ENCODE measurements around the gene EFNA2. TPM values are rescaled to one million over a fixed set of nuclear protein-coding genes. Genes with fewer than 3 reads are reported as not detected.

EFNA2 gene
- polyA plus RNA-seq, 1 experiment, result not detected

DNA sequence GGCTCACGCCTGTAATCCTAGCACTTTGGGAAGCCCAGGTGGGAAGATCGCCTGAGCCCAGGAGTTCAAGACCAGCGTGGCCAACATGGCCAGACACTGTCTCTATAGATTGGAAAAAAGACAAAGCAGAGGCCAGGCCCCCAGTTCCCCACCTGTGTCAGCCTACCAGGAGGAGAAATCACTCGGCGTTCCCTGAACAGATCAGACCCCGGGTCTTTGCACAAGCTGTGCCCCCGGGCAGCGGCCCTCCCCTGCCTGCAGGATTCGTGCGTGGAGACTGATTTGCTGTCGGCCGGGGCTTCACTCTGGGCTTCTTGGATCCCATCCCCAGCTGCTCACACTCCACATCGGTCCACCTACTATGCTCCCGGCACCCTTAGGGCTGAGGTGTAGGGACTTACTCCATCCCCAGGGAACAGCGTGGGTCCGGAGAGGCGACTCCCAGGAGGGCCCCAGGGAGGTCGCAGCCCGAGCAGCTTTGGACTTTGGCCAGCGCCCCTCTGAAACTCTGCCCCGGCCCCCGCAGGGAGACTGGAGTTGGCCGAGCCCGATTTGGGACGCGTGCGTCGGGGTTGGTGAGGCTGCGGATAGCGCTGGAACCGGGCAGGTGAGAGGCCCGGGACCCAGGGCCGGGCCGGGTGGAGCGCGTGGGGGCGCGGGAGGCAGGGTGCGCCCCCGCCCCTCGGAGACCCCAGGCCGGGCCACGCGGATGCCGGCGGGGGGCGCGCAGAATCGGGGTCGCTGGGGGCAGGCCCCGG lies 515 bp upstream of the EFNA2 start:
- Histone ChIP-seq H3K9me3 (ENCODE audit: control insufficient read depth, insufficient read depth, low read length) (no peaks in the 10 kb centered on the region; the same call in 1 of the 2 replicates), H3K27me3 (ENCODE audit: control insufficient read depth, insufficient read depth, low read length) (peaks cover 50% of the 10 kb centered on the region), H3K27ac (ENCODE audit: low read depth, low read length) (no peak overlapping the region), H3K4me3 (ENCODE audit: low read depth, low read length) (no peak overlapping the region)
- CTCF ChIA-PET, result no interaction called here
- no peak for DNase-seq (ENCODE audit: low read depth, low spot score)
- TF ChIP-seq, protein P1, sequence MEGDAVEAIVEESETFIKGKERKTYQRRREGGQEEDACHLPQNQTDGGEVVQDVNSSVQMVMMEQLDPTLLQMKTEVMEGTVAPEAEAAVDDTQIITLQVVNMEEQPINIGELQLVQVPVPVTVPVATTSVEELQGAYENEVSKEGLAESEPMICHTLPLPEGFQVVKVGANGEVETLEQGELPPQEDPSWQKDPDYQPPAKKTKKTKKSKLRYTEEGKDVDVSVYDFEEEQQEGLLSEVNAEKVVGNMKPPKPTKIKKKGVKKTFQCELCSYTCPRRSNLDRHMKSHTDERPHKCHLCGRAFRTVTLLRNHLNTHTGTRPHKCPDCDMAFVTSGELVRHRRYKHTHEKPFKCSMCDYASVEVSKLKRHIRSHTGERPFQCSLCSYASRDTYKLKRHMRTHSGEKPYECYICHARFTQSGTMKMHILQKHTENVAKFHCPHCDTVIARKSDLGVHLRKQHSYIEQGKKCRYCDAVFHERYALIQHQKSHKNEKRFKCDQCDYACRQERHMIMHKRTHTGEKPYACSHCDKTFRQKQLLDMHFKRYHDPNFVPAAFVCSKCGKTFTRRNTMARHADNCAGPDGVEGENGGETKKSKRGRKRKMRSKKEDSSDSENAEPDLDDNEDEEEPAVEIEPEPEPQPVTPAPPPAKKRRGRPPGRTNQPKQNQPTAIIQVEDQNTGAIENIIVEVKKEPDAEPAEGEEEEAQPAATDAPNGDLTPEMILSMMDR (IDR thresholded peaks at IDR 0.05; ENCODE audit: low read depth, low read length), result no peak
- POLR2A ChIA-PET, result interaction anchor here (1.0 kb wide), 1 partner anchor 15 kb away, joined by 4 read pairs; no protein-coding TSS in a partner anchor

DNA sequence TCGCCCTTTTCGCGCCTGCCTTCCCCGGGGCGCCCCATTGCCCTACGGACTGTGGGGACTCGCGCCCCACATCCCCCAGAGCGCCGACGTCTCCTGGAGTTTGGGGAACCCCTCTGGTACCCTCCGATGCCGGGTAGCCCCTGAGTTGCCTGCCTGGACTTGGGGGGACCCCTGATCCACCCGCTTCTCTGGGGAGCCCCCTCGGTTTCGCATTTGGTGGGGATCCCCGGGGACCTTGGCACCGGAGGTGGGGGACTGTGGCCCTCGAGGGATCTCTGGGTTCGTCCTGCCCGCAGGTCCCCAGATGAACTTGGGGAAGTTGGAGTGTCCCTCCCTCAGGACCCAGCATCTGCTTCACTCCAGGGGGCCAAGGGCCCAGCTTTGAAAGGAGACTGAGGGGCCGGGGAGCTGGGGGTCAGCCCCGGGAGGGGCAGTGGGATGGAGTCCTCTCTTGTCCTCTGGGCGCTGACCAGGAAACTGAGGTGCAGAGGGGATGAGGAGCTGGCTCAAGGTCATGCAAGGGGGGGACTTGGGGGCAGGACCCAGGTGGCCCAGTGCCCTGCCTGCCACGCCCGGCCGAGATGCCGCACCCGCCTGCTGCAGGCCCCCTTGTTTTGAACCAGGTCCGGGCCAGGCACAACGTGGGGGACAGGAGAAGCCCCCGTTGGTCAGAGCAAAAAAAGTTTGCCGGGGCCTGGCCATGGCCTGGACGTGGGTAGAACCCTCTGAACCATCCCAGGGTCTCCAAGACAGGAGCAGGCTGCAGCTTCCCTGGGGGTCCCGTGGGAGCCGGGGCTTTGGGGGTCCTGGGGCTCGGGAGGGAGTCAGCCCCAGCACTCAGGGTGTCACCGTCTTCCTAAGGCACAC lies 1.0 kb downstream of the EFNA2 start:
- no peak overlapping the region for H3K4me3 ChIP-seq (ENCODE audit: low read depth, low read length)
- no peak overlapping the region for H3K27ac ChIP-seq (ENCODE audit: low read depth, low read length)
- no peak for DNase-seq (ENCODE audit: low read depth, low spot score)
- no peaks in the 10 kb centered on the region; the same call in 1 of the 2 replicates for H3K9me3 ChIP-seq (ENCODE audit: control insufficient read depth, insufficient read depth, low read length)
- ChIA-PET POLR2A (no interaction called here), CTCF (no interaction called here)
- H3K27me3 ChIP-seq (ENCODE audit: control insufficient read depth, insufficient read depth, low read length), result peaks cover 50% of the 10 kb centered on the region
- TF ChIP-seq, protein P1 (IDR thresholded peaks at IDR 0.05; ENCODE audit: low read depth, low read length), result no peak

DNA sequence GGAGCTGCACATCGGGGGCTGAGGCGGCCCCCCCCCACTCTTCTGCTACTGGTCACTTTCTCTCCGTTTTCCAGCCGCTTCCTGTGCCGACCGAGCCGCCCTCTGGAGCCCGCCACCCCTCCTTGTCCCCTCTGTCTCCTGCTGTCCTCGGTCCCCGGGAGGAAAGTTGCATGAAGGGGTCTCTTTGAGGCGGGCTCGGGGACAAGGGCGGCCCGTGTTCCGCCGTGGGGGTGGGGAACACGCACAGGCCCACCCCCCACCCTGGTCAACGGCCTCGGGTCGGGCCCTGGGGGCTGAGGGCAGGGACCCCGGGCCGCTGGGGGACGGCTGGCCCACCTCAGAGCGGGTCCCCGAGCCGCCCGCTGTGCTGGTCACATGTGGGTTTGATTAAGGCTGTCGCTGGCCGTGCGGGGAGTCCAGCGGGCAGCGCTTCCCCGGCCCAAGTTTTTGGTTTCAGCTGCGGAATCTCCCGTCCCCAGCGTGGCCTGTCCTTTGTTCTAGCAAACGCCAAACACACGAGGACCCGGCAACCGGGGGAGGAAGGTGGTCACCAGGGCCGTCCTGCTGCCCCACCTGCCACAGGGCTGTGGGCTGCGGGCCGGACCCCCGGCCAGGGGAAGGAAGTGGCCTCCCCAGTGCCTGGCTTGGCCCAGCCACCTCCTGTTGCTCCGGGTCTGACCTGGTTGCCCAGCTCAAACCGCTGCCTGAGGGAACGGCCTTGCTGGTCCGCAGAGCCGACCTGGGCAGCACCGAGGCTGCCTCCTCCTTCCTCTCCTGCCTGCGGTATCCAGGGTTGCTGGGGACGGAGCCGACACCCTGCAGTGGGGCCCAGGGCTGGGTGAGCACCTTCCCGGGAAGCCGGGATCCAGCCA lies 1.9 kb downstream of the EFNA2 start:
- no peaks in the 10 kb centered on the region; the same call in 1 of the 2 replicates for H3K9me3 ChIP-seq (ENCODE audit: control insufficient read depth, insufficient read depth, low read length)
- POLR2A ChIA-PET, result no interaction called here
- CTCF ChIA-PET, result no interaction called here
- no peak for DNase-seq (ENCODE audit: low read depth, low spot score)
- H3K4me3 ChIP-seq (ENCODE audit: low read depth, low read length), result no peak overlapping the region
- no peak overlapping the region for H3K27ac ChIP-seq (ENCODE audit: low read depth, low read length)
- TF ChIP-seq, protein P1 (IDR thresholded peaks at IDR 0.05; ENCODE audit: low read depth, low read length), result no peak
- H3K27me3 ChIP-seq (ENCODE audit: control insufficient read depth, insufficient read depth, low read length), result peaks cover 53% of the 10 kb centered on the region

DNA sequence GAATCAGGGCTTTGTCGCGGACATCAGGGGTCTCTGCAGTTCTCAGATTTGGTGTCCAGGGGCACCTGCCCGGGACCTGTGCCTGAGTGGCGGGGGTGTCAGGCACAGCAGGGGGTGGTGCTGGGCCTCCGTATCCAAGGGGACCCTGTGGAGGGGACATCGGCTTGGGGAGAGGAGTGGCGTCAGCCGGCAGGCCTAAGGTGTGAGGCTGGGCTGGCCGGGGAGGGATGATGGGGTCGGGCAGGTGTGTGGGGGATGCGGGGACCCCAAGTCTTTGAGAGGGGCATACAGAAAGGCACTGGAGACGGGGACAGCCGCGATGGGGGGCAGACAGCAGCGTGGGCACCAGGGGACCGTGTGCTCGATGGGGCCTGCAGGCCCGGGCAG lies 2.5 kb downstream of the EFNA2 start:
- ChIA-PET POLR2A (no interaction called here), CTCF (no interaction called here)
- Histone ChIP-seq H3K4me3 (ENCODE audit: low read depth, low read length) (no peak overlapping the region), H3K27me3 (ENCODE audit: control insufficient read depth, insufficient read depth, low read length) (peaks cover 50% of the 10 kb centered on the region), H3K27ac (ENCODE audit: low read depth, low read length) (no peak overlapping the region), H3K9me3 (ENCODE audit: control insufficient read depth, insufficient read depth, low read length) (no peaks in the 10 kb centered on the region; the same call in 1 of the 2 replicates)
- DNase-seq (ENCODE audit: low read depth, low spot score), result no peak
- TF ChIP-seq, protein P1 (IDR thresholded peaks at IDR 0.05; ENCODE audit: low read depth, low read length), result no peak
